IPS DF 6.9 (cell line): ENCODE measurements around the gene COL23A1.

Source experiments
- DNase-seq: peaks from one replicate; pipeline ENCODE4 v3.0.0-alpha.2; 2013; ENCODE audit warnings: low read depth, low spot score
- H3K27ac ChIP-seq: one replicate; pipeline ENCODE4 v1.5.1; 2013; ENCODE audit warnings: low read length, control low read depth
- H3K27me3 ChIP-seq: 2 replicates; pipeline ENCODE4 v1.6.1; 2013; ENCODE audit warnings: mild to moderate bottlenecking, low read length; ENCODE audit not compliant: control insufficient read depth, insufficient read depth
- H3K36me3 ChIP-seq: 2 replicates; pipeline ENCODE4 v1.6.1; 2013; ENCODE audit warnings: low read length; ENCODE audit not compliant: control insufficient read depth, insufficient read depth
- H3K4me1 ChIP-seq: 2 replicates; pipeline ENCODE4 v1.6.1; 2013; ENCODE audit warnings: low read length; ENCODE audit not compliant: control insufficient read depth, insufficient read depth
- H3K4me3 ChIP-seq: 2 replicates; pipeline ENCODE4 v1.5.1; 2013; ENCODE audit warnings: mild to moderate bottlenecking, low read length
- H3K9me3 ChIP-seq: 2 replicates; pipeline ENCODE4 v1.6.1; 2013; ENCODE audit warnings: low read length, inconsistent platforms; ENCODE audit not compliant: control insufficient read depth, insufficient read depth
- WGBS: extraction: QIAGEN DNeasy Blood & Tissue Kit; methylation state at CpG from one replicate; pipeline ENCODE4 v1.1.7; 2013; ENCODE audit warnings: mixed read lengths, missing lambda C conversion rate; ENCODE audit not compliant: insufficient read length, insufficient coverage; 5-methylcytosine and 5-hydroxymethylcytosine counted together

COL23A1 gene

DNA sequence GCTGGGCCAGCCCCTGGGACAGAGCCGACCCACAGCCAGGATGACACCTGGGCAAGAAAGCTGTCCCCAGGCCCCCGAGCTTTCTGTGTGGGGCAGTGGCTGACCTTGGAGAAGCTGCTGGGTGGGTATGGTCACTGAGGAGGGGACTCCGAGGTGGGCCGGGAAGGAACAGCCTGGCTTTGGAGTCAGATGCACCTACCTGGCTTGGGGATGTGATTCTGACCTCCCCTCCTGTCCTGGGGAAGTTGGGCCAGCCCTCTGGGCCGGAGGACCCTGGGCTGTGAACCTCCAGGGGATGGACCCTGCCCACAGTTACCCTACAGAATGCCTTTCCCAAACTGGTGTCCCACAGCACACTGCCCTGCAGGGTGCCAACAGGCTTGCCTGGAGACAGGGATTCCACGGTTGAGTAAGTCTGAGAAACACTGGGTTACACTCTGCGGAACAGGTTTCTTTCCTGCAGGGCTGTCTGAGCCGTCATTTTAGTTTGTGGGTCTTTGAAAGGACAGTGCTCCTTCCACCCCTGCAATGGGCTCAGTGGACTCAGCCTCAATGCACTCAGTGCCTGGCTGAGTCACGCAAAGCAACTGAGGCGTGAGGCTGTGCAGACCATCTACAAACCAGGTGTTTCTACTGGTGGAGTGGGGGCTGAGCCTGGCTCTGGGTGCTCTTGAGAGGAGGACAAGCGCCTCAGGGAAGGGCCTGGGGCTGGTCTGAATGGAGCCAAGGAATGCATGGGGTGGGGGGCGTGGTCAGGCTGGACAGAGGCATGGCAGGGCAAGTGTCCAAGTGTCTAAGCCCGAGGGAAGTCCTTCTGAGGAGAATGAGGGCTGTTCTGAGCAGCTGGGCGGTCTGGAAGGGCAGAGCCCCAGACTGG is 316.3 kb downstream of the COL23A1 start:
- no peaks in the 10 kb centered on the region for H3K36me3 ChIP-seq
- no peaks in the 10 kb centered on the region for H3K9me3 ChIP-seq
- H3K4me3 ChIP-seq, result no peak overlapping the region
- no peak for DNase-seq
- H3K27me3 ChIP-seq, result no peaks in the 10 kb centered on the region
- H3K27ac ChIP-seq, result no peak overlapping the region
- no peaks in the 10 kb centered on the region; the same call in 1 of the 2 replicates for H3K4me1 ChIP-seq
- no CpG with 5 or more reads among the region's 14 CpGs for WGBS

GRCh38 chr5:178273041-178273440 is 317.2 kb downstream of the COL23A1 start:
- WGBS, result no CpG with 5 or more reads among the region's 15 CpGs
- DNase-seq, result no peak
- Histone ChIP-seq H3K4me1 (no peaks in the 10 kb centered on the region), H3K27ac (no peak overlapping the region), H3K36me3 (no peaks in the 10 kb centered on the region), H3K4me3 (no peak overlapping the region), H3K27me3 (no peaks in the 10 kb centered on the region), H3K9me3 (no peaks in the 10 kb centered on the region)

GRCh38 chr5:178272591-178272990 is 317.6 kb downstream of the COL23A1 start:
- H3K4me3 ChIP-seq, result no peak overlapping the region
- no peak for DNase-seq
- H3K4me1 ChIP-seq, result no peaks in the 10 kb centered on the region
- no CpG with 5 or more reads among the region's 9 CpGs for WGBS
- H3K9me3 ChIP-seq, result no peaks in the 10 kb centered on the region
- H3K36me3 ChIP-seq, result no peaks in the 10 kb centered on the region
- no peak overlapping the region for H3K27ac ChIP-seq
- no peaks in the 10 kb centered on the region for H3K27me3 ChIP-seq

- no peaks in the 10 kb centered on the region for H3K4me1 ChIP-seq
- H3K9me3 ChIP-seq, result no peaks in the 10 kb centered on the region
- no peak for DNase-seq
- WGBS, result no CpG with 5 or more reads among the region's 24 CpGs
- H3K27ac ChIP-seq, result no peak overlapping the region
- H3K36me3 ChIP-seq, result no peaks in the 10 kb centered on the region
- H3K27me3 ChIP-seq, result no peaks in the 10 kb centered on the region
- no peak overlapping the region for H3K4me3 ChIP-seq
Observed at GRCh38 chr5:178271726-178272479, 318.3 kb downstream of the COL23A1 start.

GRCh38 chr5:178271231-178271630 is 319.0 kb downstream of the COL23A1 start:
- WGBS, result no CpG with 5 or more reads among the region's 4 CpGs
- H3K27me3 ChIP-seq, result no peaks in the 10 kb centered on the region
- DNase-seq, result no peak

DNA sequence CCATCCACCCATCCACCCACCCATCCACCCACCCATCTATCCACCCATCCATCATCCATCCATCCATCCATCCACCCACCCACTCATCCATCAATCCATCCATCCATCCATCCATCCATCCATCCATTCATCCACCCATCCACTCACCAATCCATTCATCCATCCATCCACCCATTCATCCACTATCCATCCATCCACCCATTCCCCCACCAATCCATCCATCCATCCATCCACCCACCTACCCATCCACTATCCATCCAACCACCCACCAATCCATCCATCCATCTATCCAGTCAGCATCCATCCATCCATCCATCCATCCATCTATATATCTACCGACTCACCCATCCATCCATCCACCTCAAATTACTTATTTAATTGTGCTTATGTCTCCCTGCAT is 320.7 kb downstream of the COL23A1 start:
- H3K27me3 ChIP-seq, result no peaks in the 10 kb centered on the region
- no peaks in the 10 kb centered on the region for H3K36me3 ChIP-seq
- no peak overlapping the region for H3K4me3 ChIP-seq
- no peak for DNase-seq
- H3K27ac ChIP-seq, result no peak overlapping the region
- H3K4me1 ChIP-seq, result no peaks in the 10 kb centered on the region
- WGBS, result 100% methylated on average over 1 of the region's 1 CpG
- H3K9me3 ChIP-seq, result no peaks in the 10 kb centered on the region

More at GRCh38 chr5:178271231-178271630, 319.0 kb downstream of the COL23A1 start:
- no peaks in the 10 kb centered on the region for H3K9me3 ChIP-seq
- H3K27ac ChIP-seq, result no peak overlapping the region
- no peaks in the 10 kb centered on the region for H3K4me1 ChIP-seq
- no peaks in the 10 kb centered on the region for H3K36me3 ChIP-seq
- no peak overlapping the region for H3K4me3 ChIP-seq

DNA sequence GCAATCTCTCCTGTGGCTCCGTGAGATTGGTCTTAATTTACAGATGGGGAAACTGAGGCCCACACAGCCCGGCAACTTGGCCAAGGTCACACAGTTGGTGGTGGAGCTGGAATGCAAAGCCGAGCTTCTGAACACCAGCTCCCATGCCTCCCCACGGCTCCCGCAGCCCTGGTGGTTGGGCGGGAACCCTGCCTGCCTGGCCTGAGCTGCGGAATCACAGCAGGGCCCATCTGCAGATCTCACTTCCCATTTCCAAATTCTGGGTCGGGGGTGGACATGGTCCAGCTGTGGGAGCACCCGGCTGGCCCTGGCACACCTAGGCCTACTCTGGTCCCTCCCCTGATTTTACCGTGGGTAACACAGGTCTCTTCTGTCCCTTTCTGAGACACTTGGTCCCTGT is 322.3 kb downstream of the COL23A1 start:
- Histone ChIP-seq H3K36me3 (no peaks in the 10 kb centered on the region), H3K27ac (no peak overlapping the region), H3K4me3 (no peak overlapping the region), H3K9me3 (no peaks in the 10 kb centered on the region), H3K27me3 (no peaks in the 10 kb centered on the region), H3K4me1 (no peaks in the 10 kb centered on the region)
- WGBS, result no CpG with 5 or more reads among the region's 10 CpGs
- no peak for DNase-seq

- Histone ChIP-seq H3K4me1 (no peaks in the 10 kb centered on the region), H3K36me3 (no peaks in the 10 kb centered on the region), H3K4me3 (no peak overlapping the region), H3K27ac (no peak overlapping the region), H3K27me3 (no peaks in the 10 kb centered on the region), H3K9me3 (no peaks in the 10 kb centered on the region)
- no peak for DNase-seq
- WGBS, result no CpG with 5 or more reads among the region's 6 CpGs
Observed at GRCh38 chr5:178267245-178267644, 322.9 kb downstream of the COL23A1 start.

DNA sequence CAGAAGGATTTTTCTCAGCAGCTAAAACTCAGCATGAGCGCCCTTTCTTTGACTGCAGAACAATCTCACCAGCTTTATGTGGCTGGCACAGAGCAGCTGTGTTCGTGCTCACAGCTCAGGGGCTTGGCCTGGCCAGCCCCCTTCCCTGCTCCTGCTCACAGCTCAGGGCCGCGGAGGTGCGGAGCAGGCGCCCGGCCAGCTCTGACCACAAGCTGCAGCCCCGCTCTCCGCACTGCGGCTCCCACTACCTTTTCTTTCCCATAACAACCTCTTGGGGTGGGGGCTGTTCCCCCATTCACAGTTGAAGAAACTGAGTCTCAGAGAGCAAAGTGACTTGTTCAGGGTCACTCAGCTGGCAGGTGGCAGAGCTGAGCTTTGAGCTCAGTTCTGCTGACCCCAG is 323.6 kb downstream of the COL23A1 start:
- Histone ChIP-seq H3K27me3 (no peaks in the 10 kb centered on the region), H3K4me3 (no peak overlapping the region; the same call in 1 of the 2 replicates), H3K36me3 (no peaks in the 10 kb centered on the region), H3K27ac (no peak overlapping the region), H3K9me3 (no peaks in the 10 kb centered on the region), H3K4me1 (no peaks in the 10 kb centered on the region)
- WGBS, result no CpG with 5 or more reads among the region's 10 CpGs
- DNase-seq, result no peak

DNA sequence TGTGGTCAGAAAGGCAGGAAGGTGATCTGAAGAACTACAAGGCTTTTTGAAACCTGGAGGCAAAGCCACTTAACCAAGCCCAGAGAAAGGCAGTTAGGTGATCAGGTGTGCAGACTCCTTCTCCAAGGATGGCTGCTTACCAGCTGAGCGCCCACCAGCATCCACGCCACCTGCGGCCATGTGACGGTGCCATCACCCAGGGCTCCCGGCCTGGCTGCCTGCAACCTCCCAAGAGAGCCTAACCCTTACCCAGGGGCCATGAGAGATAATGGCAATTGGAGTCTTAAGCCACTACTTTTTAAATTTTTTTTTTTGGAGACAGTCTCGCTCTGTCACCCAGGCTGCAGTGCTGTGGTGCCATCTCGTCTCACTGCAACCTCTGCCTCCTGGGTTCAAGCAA is 324.4 kb downstream of the COL23A1 start:
- H3K4me3 ChIP-seq, result no peak overlapping the region
- no peak for DNase-seq
- no peaks in the 10 kb centered on the region for H3K36me3 ChIP-seq
- no peaks in the 10 kb centered on the region for H3K27me3 ChIP-seq
- no peaks in the 10 kb centered on the region for H3K4me1 ChIP-seq
- no peaks in the 10 kb centered on the region for H3K9me3 ChIP-seq
- WGBS, result no CpG with 5 or more reads among the region's 7 CpGs
- no peak overlapping the region for H3K27ac ChIP-seq
